Cardiac fibroblast (primary cell): ENCODE measurements around the gene FSD2.
"Not testable (repeated sequence)": the region's sequence is repeated elsewhere in the genome, so short reads cannot be mapped to it uniquely, and the experiment has no call there.

Source experiments
- DNase-seq, 2 donors: peaks; one replicate each; pipeline versions ENCODE4 v3.0.0 to v3.0.0-alpha.2; 2010; ENCODE audit warnings: low read depth in 2 of 2
- H3K4me3 ChIP-seq, 2 donors: replicated peaks in 1 of 2; 1 replicate in 1 of 2; 2 replicates in 1 of 2; pipeline ENCODE4 v1.5.1; 2011; ENCODE audit warnings: low read depth in 2 of 2, low read length in 2 of 2, mild to moderate bottlenecking in 2 of 2, moderate library complexity in 1 of 2
- CTCF ChIP-seq: IDR thresholded peaks from one replicate; pipeline ENCODE4 v1.5.1; 2011; ENCODE audit warnings: low read depth, mild to moderate bottlenecking, low read length, inconsistent platforms

FSD2 gene

DNA sequence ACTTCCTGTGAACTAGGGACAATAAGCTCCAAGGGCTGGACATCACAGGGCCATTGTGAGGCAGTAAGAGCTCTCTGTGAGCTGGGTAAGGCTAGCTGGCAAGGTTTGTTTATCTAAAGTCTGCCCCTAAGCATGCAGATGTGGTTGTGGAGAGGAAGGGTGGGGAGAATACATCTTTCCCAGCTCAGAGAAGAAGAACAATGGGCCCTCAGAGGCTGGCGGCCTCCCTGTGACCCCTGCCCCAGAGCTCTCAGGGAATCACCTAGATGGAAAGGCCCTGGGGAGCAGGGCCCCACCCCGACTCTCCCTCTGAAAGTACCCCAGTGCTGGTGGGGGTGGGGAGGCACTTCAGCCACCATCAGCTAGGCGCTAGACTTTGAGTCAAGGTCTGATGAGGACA is 91.9 kb downstream of the FSD2 start:
- no peak overlapping the region for H3K4me3 ChIP-seq
- no peak for TF ChIP-seq CTCF
- DNase-seq, result no peak

GRCh38 chr15:82712036-82712435 is 93.8 kb downstream of the FSD2 start:
- DNase-seq, result no peak
- no peak for TF ChIP-seq CTCF
- H3K4me3 ChIP-seq, result no peak overlapping the region

- no peak for DNase-seq
- H3K4me3 ChIP-seq, result no peak overlapping the region
These were observed 94.9 kb downstream of the FSD2 start for GRCh38 chr15:82710926-82711490.

GRCh38 chr15:82710208-82710555 is 95.7 kb downstream of the FSD2 start:
- no peak for TF ChIP-seq CTCF
- H3K4me3 ChIP-seq, result peak overlapping the region; percentile 65 to 70
- DNase-seq, result no peak

More at GRCh38 chr15:82710926-82711490, 94.9 kb downstream of the FSD2 start:
- TF ChIP-seq CTCF, result no peak

GRCh38 chr15:82709421-82710207 is 96.3 kb downstream of the FSD2 start, which contains the start of gene AP3B2:
Gene AP3B2 (minus strand): TSS chr15:82709875. CDS start chr15:82709706, 169 bp downstream.
- TF ChIP-seq CTCF, result no peak
- peak; percentile 68 to 76 for DNase-seq
- peak within 1 kb of the TSS; percentile 65 to 70 for H3K4me3 ChIP-seq

GRCh38 chr15:82709081-82709420 is 96.8 kb downstream of the FSD2 start:
- peak overlapping the region; percentile 43 to 46 for H3K4me3 ChIP-seq
- TF ChIP-seq CTCF, result no peak
- peak; percentile 3 to 16 for DNase-seq

DNA sequence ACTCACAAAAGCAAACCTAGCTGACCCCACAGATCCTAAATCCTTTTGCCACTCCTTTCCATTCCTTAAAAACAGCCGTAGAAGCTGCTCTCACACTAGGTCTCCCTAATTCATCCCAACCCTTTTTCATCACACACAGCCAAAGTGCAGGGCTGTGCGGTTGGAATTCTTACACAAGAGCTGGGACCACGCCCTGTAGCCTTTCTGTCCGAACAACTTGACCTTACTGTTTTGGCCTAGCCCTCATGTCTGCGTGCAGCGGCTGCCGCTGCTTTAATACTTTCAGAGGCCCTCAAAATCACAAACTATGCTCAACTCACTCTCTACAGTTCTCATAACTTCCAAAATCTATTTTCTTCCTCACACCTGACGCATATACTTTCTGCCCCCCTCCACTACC is 100.0 kb downstream of the FSD2 start:
- not testable (repeated sequence) for H3K4me3 ChIP-seq, DNase-seq
